Measurements from ENCODE around the gene ZG16. TPM values are rescaled to one million over a fixed set of nuclear protein-coding genes. Genes with fewer than 3 reads are reported as not detected.

ZG16 gene
- total and polyA plus RNA-seq, 2 experiments from 2014 or later: 2.7 to 3.0 TPM

DNA sequence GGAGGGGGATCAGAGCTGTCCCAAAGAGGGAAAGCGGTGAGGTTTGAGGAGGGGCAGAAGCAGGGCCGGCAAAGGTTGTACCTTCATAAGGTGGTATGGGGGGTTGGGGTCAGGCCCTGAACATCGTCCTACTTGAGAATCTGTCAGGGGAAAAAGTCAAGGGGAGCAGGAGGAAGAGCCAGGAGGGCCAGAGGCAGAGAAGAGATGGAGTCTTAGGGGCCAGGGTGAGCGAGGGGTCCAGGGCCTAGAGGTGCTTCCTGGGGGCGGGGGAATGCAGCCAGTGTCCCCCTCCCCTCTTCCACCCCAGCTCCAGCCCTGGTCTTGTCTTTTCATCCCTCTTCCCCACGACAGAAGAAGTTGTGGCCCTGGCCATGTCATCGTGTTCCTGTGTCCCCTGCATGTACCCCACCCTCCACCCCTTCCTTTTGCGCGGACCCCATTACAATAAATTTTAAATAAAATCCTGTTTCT is 32.7 kb downstream of the ZG16 start:
- H3K9me2 ChIP-seq (replicated peaks; ENCODE audit: insufficient read depth): no peaks in the 10 kb centered on the region
- no peak overlapping the region for H3K4me3 ChIP-seq
- no peaks in the 10 kb centered on the region for H3K27me3 ChIP-seq
- TF ChIP-seq EZH2 (IDR thresholded peaks at IDR 0.05; ENCODE audit: borderline replicate concordance): no peak
- TF ChIP-seq EZH2phosphoT487 (IDR thresholded peaks at IDR 0.05; ENCODE audit: low read depth, severe bottlenecking, unreplicated experiment): no peak
- TF ChIP-seq, protein P1, sequence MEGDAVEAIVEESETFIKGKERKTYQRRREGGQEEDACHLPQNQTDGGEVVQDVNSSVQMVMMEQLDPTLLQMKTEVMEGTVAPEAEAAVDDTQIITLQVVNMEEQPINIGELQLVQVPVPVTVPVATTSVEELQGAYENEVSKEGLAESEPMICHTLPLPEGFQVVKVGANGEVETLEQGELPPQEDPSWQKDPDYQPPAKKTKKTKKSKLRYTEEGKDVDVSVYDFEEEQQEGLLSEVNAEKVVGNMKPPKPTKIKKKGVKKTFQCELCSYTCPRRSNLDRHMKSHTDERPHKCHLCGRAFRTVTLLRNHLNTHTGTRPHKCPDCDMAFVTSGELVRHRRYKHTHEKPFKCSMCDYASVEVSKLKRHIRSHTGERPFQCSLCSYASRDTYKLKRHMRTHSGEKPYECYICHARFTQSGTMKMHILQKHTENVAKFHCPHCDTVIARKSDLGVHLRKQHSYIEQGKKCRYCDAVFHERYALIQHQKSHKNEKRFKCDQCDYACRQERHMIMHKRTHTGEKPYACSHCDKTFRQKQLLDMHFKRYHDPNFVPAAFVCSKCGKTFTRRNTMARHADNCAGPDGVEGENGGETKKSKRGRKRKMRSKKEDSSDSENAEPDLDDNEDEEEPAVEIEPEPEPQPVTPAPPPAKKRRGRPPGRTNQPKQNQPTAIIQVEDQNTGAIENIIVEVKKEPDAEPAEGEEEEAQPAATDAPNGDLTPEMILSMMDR (IDR thresholded peaks at IDR 0.05; ENCODE audit: poor library complexity): no peak
- H3K4me2 ChIP-seq: peak overlapping the region; percentile 91
- H2AFZ ChIP-seq: no peak overlapping the region
- no peak for DNase-seq (ENCODE audit: low spot score)
- no peaks in the 10 kb centered on the region for H3K9me3 ChIP-seq (ENCODE audit: low read depth)
- H3K4me1 ChIP-seq (ENCODE audit: insufficient read depth): peaks cover 40% of the 10 kb centered on the region
- H4K20me1 ChIP-seq (ENCODE audit: insufficient read depth, poor library complexity, severe bottlenecking): peaks cover 24% of the 10 kb centered on the region
- H3K27ac ChIP-seq: peak overlapping the region; percentile 93
- 26% methylated on average over 7 of the region's 9 CpGs for WGBS (ENCODE audit: low lambda C conversion rate, missing lambda C conversion rate)
- peaks cover 44% of the 10 kb centered on the region for H3K79me2 ChIP-seq
- H3K36me3 ChIP-seq (replicated peaks; ENCODE audit: insufficient read depth, low read depth): no peaks in the 10 kb centered on the region

DNA sequence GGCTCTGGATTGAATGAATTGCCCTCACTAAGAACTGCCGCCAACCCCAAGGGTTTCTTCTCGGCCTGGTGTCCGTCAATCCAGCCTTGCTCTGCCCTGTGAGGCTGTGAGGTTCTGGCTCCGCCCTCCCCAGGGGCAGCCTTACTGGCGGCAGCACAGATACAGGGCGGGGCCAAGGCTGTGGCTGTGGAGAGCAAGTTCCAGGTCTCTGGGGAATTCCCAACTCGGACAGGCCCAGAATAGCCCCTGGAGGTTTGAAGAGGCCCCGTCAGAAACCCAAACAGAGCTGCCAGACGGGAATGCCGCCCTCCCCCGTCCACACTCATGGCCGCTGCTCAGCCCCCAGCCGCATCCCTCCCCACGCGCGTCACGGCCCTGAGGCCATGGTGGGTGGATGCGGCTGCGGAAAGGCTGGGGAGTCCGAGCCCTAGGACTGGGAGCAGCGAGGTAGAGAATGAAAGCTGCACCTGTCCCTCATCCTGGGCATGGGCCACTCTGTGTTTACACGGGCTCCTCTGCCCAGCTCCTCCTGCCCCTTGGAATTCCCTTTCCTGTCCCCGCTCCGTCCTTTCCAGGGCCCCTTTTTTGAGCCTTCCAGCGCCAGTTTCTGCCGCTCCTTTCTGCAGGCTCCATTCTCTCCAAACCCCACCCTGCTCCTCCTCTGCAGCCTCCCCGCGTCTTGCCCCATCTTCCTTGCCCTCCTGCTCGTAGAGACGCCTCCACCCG is 33.3 kb downstream of the ZG16 start:
- 1% methylated on average over 24 of the region's 31 CpGs for WGBS (ENCODE audit: low lambda C conversion rate, missing lambda C conversion rate)
- H3K27ac ChIP-seq: peak overlapping the region; percentile 93

DNA sequence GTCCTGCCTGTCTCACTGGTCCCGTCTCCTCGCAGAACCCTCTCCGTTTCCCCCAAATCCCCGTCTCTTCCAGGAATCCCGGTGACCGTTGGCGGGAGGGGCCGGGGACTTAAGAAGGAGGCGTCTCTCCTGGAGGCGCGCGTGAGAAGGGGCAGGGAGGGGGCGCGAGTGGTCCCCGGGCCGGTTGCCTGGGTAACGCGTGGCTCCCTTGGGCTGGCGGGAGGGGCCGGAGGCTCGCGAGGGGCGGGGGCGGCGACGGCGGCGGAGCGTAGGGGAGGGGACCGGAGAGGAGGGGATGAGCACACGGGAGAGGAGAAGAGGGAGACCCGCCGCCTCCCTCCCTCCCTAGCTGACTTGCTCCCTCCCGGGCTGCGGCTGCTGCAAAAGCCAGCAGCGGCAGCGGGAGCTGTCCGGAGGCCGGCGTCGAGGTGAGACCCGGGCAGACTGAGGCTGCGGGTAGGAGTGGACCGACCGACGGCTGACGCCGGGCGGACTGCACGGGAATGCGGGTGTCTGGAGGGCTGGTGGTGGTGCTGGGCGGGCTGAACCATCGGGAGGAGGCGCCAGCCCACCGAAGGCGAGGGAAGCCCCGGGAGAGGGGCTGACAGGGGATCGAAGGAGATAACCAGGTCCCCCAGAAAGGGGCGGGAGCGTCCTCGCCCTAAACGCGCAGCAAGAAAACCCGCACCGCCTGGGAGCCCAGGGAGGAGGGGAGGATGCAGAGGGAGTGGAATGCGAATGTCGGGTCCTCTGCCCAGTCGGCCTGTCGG is 34.0 kb downstream of the ZG16 start, which contains the start of gene PRRT2:
PRRT2 (plus strand) TSS at position 298 of the 770 bp plus-strand sequence. CDS start 862 bp downstream, outside the sequence.
- 0% methylated on average over 32 of the region's 69 CpGs for WGBS (ENCODE audit: low lambda C conversion rate, missing lambda C conversion rate)
- H3K79me2 ChIP-seq: peaks cover 47% of the 10 kb centered on the region
- H3K36me3 ChIP-seq (replicated peaks; ENCODE audit: insufficient read depth, low read depth): no peaks in the 10 kb centered on the region
- peak within 1 kb of the TSS; percentile 93 for H3K27ac ChIP-seq
- peak; percentile 85 for DNase-seq (ENCODE audit: low spot score)
- peak within 1 kb of the TSS; percentile 37 for H3K4me3 ChIP-seq
- H3K4me1 ChIP-seq (ENCODE audit: insufficient read depth): peaks cover 43% of the 10 kb centered on the region
- H3K27me3 ChIP-seq: no peaks in the 10 kb centered on the region
- H3K9me3 ChIP-seq (ENCODE audit: low read depth): no peaks in the 10 kb centered on the region
- H4K20me1 ChIP-seq (ENCODE audit: insufficient read depth, poor library complexity, severe bottlenecking): peaks cover 24% of the 10 kb centered on the region
- no peaks in the 10 kb centered on the region for H3K9me2 ChIP-seq (replicated peaks; ENCODE audit: insufficient read depth)
- peak within 1 kb of the TSS; percentile 91 for H3K4me2 ChIP-seq
- TF ChIP-seq EZH2phosphoT487 (IDR thresholded peaks at IDR 0.05; ENCODE audit: low read depth, severe bottlenecking, unreplicated experiment) (no peak), EZH2 (IDR thresholded peaks at IDR 0.05; ENCODE audit: borderline replicate concordance) (no peak)
- TF ChIP-seq, protein P1 (IDR thresholded peaks at IDR 0.05; ENCODE audit: poor library complexity): no peak
- H2AFZ ChIP-seq: peak within 1 kb of the TSS; percentile 29

More for the DNA sequence above, 33.3 kb downstream of the ZG16 start:
- no peaks in the 10 kb centered on the region for H3K9me3 ChIP-seq (ENCODE audit: low read depth)
- peaks cover 40% of the 10 kb centered on the region for H3K4me1 ChIP-seq (ENCODE audit: insufficient read depth)
- DNase-seq (ENCODE audit: low spot score): peak; percentile 98
- peaks cover 44% of the 10 kb centered on the region for H3K79me2 ChIP-seq
- peak overlapping the region; percentile 29 for H2AFZ ChIP-seq
- no peak for TF ChIP-seq EZH2 (IDR thresholded peaks at IDR 0.05; ENCODE audit: borderline replicate concordance)
- TF ChIP-seq, protein P1 (IDR thresholded peaks at IDR 0.05; ENCODE audit: poor library complexity): no peak
- TF ChIP-seq EZH2phosphoT487 (IDR thresholded peaks at IDR 0.05; ENCODE audit: low read depth, severe bottlenecking, unreplicated experiment): no peak
- peak overlapping the region; percentile 91 for H3K4me2 ChIP-seq
- no peaks in the 10 kb centered on the region for H3K9me2 ChIP-seq (replicated peaks; ENCODE audit: insufficient read depth)
- H3K4me3 ChIP-seq: peak overlapping the region; percentile 37
- no peaks in the 10 kb centered on the region for H3K27me3 ChIP-seq
- peaks cover 24% of the 10 kb centered on the region for H4K20me1 ChIP-seq (ENCODE audit: insufficient read depth, poor library complexity, severe bottlenecking)
- no peaks in the 10 kb centered on the region for H3K36me3 ChIP-seq (replicated peaks; ENCODE audit: insufficient read depth, low read depth)
